Esophagus muscularis mucosa (tissue), 3 donors: ENCODE data around the gene TIGAR.

Experiments used
- CTCF ChIP-seq, 3 experiments: fragments of 200-600 bp in 2 of 3; fragments of 450-650 bp in 1 of 3; sonication (generic) in 2 of 3; IDR thresholded peaks; one replicate each; pipeline ENCODE4 v1.5.1; 2017 to 2019; ENCODE audit warnings: antibody characterized with exemption in 3 of 3, mild to moderate bottlenecking in 2 of 3, moderate library complexity in 1 of 3
- POLR2A ChIP-seq: fragments of 450-650 bp; IDR thresholded peaks from one replicate; pipeline ENCODE4 v1.6.1; 2017; ENCODE audit warnings: antibody characterized with exemption, moderate library complexity, mild to moderate bottlenecking, low read depth
- POLR2AphosphoS5 ChIP-seq, 2 donors: sonication (generic); formaldehyde crosslinking; IDR thresholded peaks; one replicate each; pipeline ENCODE4 v1.6.1; 2017; ENCODE audit warnings: antibody characterized with exemption in 2 of 2

- TF ChIP-seq POLR2A (no peak), CTCF (IDR thresholded peaks at IDR 0.05) (no peak), POLR2AphosphoS5 (IDR thresholded peaks at IDR 0.05) (no peak)
These were observed 82.0 kb downstream of the TIGAR start for GRCh38 chr12:4402996-4403395.
